Skeletal muscle satellite cell (primary cell): ENCODE measurements around the gene EIF4EBP2.

Experiments used
- H3K27me3 ChIP-seq: 2 replicates; pipeline ENCODE4 v1.7.0; 2013; ENCODE audit warnings: low read length; ENCODE audit not compliant: control insufficient read depth, insufficient read depth
- H3K36me3 ChIP-seq: 2 replicates; pipeline ENCODE4 v1.7.0; 2013; ENCODE audit warnings: mild to moderate bottlenecking, control low read depth, low read length; ENCODE audit not compliant: insufficient read depth
- H3K4me1 ChIP-seq: 2 replicates; pipeline ENCODE4 v1.7.0; 2013; ENCODE audit warnings: low read length; ENCODE audit not compliant: control insufficient read depth, insufficient read depth
- H3K4me2 ChIP-seq: 2 replicates; pipeline ENCODE4 v1.7.0; 2013; ENCODE audit warnings: mild to moderate bottlenecking, low read length
- H3K4me3 ChIP-seq: 2 replicates; pipeline ENCODE4 v1.7.0; 2013; ENCODE audit warnings: low read length
- H3K9ac ChIP-seq: 2 replicates; pipeline ENCODE4 v1.7.0; 2013; ENCODE audit warnings: mild to moderate bottlenecking, low read depth, low read length, moderate library complexity
- H3K9me3 ChIP-seq: replicated peaks from 2 replicates; pipeline ENCODE4 v1.7.0; 2013; ENCODE audit warnings: mild to moderate bottlenecking, control low read depth, low read length

EIF4EBP2 gene

DNA sequence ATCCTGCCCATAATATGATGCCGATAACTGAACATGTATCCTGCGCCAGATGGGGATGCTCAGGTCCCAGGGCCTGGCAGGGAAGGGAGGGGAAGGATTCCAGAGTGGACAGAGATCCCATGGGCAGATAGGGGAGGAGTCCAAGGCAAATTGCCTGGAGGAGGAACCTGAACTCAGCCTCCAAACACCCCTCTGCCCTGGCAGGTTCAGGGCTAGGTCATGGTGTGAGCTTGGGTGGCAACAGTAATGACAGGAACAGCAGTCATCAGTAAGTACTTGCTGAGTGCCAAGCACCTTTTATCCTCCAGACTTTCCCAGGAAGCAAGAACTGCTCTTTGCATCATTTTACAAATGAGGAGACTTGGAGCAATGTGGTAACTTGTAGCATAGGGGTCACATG is 70.8 kb downstream of the EIF4EBP2 start:
- no peak overlapping the region for H3K4me2 ChIP-seq
- no peak overlapping the region for H3K9ac ChIP-seq
- H3K27me3 ChIP-seq = peaks cover 79% of the 10 kb centered on the region
- H3K36me3 ChIP-seq = no peaks in the 10 kb centered on the region
- H3K4me3 ChIP-seq = no peak overlapping the region
- no peaks in the 10 kb centered on the region for H3K9me3 ChIP-seq
- H3K4me1 ChIP-seq = peaks cover 7% of the 10 kb centered on the region

DNA sequence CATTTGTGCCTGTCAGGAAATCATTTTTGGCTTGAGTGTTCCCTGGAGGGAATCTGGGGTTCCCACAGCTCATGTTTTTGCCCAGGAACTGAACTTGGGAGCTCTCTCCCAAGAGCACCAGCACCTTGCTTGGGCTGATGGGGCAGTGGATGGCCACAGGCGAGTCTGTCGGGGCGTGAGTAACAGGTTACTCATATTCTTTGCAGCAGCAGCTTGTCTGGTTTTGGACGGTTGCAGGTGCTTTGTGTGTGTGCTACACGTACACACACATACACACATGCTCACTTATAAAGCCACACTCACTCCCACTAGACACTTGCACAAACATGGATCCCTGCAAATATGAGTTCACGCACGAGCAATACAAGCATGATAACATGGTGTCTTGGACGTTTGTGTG is 71.7 kb downstream of the EIF4EBP2 start:
- no peaks in the 10 kb centered on the region for H3K9me3 ChIP-seq
- H3K4me1 ChIP-seq = peaks cover 7% of the 10 kb centered on the region
- no peak overlapping the region for H3K9ac ChIP-seq
- H3K4me2 ChIP-seq = no peak overlapping the region
- no peak overlapping the region for H3K4me3 ChIP-seq
- H3K27me3 ChIP-seq = peaks cover 80% of the 10 kb centered on the region
- H3K36me3 ChIP-seq = no peaks in the 10 kb centered on the region

DNA sequence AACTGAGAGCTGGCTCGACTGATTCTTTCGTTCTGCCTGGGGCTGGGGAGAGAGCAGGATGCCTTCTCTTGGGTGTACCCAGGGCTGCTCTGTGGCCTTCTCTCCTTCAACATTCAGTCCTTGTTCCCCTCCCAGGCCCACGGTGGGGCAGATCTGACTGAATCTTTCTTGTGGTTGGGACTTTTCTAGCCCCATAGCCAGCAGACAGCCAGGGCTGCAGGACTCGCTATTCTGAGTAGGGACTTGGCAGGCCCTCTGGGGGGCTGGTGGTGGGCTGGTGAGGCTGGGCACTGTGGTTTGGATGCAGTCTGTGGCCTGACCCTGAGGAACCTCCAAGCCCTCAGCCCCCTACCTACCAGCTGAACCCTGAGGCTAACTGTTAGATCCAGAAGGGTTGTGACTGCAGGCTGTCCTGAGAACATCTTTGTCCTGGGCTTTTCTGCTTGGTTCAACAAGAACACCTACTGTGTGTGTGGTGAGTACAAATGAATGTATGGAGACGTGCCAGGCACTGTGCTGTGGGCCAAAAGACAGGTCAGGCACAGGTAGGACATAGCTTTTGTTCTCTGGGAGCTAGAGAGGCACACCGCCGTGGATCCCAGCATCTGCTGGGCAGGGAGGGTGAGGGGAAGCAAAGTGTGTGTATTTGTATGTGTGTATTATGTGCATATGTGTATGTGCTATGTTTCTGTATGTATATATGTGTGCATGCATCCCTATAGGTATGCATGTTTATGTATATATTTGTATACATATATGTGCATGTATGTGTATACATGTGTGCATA is 72.5 kb downstream of the EIF4EBP2 start:
- Histone ChIP-seq H3K4me1 (peaks cover 7% of the 10 kb centered on the region), H3K27me3 (peaks cover 81% of the 10 kb centered on the region)

DNA sequence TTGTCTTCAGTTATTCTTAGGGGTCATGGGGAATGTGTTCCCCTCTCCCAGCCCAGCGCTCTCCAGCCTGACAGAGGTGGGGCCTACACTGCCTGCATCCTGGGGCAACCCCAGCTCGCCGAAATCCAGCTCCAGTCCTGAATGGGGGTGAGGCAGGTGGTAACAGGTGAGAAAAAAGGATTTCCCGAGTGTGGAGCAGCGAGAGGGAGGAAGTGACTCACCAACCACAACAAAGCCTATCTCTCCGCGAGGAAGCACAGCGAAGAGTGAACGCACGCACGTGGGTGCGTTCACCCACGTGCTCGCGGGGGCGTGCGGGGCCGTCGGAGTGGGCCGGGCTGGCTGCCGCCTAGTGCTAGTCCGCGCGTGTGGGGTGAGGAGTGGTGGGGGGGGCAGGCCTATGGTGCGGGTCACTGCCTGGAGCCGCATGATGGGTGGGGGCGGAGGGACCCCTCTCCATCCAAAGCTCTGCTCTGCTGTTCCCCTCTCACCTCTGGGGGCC is 73.8 kb downstream of the EIF4EBP2 start:
- peak overlapping the region; percentile 86 for H3K4me2 ChIP-seq
- peaks cover 7% of the 10 kb centered on the region for H3K4me1 ChIP-seq
- H3K4me3 ChIP-seq = peak overlapping the region; percentile 64
- peaks cover 76% of the 10 kb centered on the region for H3K27me3 ChIP-seq
- peak overlapping the region; percentile 63 for H3K9ac ChIP-seq
- no peaks in the 10 kb centered on the region for H3K36me3 ChIP-seq
- no peaks in the 10 kb centered on the region for H3K9me3 ChIP-seq

More for the DNA sequence above, 72.5 kb downstream of the EIF4EBP2 start:
- Histone ChIP-seq H3K36me3 (no peaks in the 10 kb centered on the region), H3K4me2 (no peak overlapping the region), H3K4me3 (no peak overlapping the region), H3K9me3 (no peaks in the 10 kb centered on the region), H3K9ac (no peak overlapping the region)
